HG03460 (cell line): ENCODE results near the gene ZNF470.

Source experiments
- ATAC-seq: cut with Tn5 transposase; IDR thresholded peaks from one replicate; pipeline ENCODE4 v1.9.1; 2021; ENCODE audit not compliant: unreplicated experiment

The ZNF470 gene

DNA sequence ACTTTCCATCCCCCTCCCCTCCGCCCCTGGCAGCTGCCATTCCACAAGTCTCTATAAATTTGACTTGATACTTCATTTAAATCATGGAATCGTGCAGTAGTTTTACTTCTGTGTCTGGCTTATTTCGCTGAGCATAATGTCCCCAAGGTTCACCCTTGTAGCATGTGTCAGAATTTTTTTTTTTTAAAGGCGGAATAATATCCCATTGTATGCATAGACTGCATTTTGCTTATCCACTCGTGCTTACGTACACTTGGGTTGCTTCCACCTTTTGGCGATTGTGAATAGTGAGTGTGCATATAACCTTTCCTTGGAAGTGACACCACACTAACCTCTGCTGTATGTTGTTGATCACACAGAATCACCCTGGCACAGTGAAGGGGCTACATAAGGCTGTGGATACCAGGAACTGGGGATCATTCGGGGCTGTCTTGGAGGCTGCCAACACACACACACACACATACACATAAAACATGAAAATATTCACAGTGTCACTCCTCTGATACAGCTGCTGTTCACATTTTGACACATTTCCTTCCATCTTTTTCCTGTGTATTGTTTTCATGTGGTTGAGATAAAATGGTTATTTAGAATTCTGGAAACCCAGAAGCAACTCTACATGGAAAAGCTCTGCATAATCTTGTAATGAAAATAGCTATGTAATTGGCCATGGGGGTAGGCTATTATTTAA lies 41.2 kb downstream of the ZNF470 start:
- ATAC-seq = no peak

DNA sequence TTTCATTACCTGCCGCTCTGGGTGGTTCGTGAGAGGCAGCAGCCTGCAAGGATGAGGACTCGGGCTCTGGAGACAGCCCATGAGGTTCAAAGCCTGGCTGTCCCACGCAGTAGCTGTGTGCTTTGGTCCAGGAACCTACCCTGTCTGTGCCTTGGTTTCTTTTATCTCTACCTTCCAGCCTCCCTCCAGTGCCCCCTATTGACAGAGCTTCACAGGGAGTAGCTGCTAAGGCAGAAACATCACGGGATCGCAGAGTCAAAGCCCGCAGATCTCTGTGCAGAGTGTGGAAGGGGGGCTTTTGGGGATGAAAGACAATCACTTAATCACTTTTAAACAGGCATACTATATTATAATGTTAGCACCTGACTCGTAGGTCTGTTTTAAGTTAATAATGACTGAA lies 44.0 kb downstream of the ZNF470 start:
- ATAC-seq = no peak

DNA sequence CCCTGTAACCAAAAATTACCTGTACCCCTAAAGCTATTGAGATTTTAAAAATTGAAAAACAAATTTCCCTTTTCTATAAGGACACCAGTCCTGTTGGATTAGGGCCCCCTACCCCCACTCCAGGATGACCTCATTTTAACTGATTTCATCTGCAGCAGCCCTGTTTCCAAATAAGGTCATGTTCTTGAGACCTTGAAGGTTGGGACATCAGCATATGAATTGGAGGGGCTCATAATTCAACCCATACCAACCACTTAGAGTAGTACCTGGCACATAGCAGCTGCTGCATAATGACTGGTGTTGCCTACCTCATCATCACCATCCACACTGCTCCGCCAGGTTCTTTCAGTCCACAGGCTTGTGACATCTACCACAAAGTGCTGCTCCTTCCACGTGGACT lies 45.5 kb downstream of the ZNF470 start:
- ATAC-seq = no peak

DNA sequence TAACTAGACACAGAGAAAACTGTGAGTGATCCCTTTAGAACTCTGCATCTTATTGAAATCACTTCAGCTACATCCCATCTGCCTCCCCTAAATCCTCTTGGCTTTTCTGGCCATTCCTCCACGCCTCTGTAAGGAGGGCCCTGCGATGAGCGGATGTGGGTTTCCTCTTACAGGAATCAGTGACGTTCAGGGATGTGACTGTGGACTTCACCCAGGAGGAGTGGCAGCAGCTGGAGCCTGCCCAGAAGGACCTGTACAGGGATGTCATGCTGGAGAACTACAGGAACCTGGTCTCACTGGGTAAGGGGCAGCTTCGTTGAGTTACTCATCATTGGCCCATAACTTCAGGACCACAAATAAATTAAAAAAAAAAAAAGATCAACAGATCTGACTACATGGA lies 46.4 kb downstream of the ZNF470 start:
- no peak for ATAC-seq

DNA sequence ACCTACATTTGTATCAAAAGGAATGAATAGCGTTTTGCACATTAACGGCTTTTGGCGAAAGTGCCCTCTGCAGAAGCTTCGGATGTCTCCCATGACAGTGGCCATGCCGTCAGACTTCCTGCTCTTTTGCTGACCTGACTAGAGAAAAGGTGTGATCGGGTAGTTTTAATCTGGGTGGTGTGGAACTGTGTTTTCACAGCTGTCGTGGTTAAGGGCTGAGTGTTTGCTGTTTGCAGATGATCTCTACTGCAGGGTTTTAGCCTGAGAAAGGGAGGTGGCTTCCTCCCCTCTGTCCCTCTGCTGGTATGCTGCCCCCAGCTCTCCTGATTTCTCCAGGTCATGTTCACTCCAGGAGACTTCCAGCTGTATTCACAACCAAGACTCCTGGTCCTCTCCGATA lies 50.3 kb downstream of the ZNF470 start:
- no peak for ATAC-seq

DNA sequence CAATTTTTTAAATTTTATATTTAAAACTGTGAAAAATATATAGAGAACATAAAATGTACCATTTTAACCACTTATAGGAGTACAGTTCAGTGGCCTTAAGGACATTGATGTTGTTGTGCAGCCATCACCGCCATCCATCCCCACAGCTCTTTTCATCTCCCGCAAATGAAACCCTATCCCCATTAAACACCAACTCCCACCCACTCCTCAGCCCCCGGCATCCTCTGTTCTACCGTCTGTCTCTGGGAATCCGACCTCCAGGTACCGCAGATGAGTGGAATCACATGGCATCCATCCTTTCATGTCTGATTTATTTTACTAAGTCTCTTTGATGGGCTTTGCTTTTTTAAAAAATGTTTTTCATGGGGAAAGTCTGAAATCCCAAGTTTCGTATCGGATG lies 51.9 kb downstream of the ZNF470 start:
- ATAC-seq = no peak

DNA sequence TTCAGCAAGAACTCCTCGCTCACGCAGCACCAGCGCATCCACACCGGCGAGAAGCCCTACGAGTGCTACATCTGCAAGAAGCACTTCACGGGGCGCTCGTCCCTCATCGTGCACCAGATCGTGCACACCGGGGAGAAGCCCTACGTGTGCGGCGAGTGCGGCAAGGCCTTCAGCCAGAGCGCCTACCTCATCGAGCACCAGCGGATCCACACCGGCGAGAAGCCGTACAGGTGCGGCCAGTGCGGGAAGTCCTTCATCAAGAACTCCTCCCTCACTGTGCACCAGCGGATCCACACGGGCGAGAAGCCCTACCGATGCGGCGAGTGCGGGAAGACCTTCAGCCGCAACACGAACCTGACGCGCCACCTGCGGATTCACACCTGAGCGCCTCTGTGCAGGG lies 55.1 kb downstream of the ZNF470 start:
- no peak for ATAC-seq

DNA sequence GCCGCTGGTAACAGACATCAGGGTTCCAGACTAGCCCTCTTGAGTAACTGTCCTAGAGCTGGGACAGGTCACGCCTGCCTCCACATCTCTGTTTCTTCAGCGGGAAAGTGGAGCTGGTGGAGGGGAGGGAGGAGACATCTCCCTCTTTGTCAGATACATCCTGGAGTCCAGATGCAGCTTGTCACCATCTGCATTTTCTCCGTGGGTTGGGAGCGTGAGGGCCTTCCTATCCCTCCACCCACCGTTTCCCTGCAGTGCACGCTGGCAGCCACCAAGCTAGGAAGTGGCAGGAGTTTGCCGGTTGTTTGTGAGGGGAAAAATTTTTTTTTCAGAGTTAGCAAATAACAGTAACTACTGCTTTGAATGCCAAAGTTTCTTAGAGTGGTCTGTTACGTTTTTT lies 55.7 kb downstream of the ZNF470 start:
- no peak for ATAC-seq

DNA sequence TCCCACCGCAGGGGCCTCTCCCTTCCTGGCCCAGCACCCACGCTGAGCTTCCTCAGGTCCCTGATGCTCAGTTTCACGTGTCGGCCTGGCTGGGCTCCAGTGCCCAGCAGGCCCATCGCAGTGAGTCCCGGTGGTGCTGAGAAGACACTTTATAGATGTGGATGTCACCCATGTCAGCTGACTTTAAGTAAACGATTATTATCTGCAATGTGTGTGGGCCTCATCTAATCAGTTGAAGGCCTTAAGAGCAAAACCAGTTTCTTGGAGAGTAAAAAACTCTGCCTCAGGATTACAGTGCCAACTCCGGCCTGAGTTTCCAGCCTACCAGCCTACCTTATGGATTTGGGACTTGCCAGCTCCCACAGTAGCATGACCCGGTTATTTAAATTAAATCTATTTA lies 58.4 kb downstream of the ZNF470 start:
- ATAC-seq = no peak

DNA sequence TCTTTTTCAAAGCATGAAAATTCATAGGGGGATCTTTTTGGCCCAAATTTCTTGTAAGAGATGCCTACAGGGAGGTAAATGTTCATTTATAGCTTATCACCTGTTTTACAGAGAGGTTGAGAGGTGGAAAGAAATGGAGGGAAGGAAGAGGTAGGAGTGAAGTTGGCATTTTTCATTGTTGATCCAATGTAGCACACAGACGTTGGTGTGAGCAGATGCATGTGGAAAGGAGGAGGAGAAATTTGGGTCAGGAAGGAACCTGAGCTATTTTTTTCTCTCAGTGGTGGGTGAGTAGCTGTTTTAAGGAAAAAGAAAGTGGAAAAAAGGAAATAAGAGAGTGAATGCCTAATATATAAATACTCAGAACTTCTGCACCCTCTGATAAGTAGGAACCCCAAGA lies 65.8 kb downstream of the ZNF470 start:
- no peak for ATAC-seq

DNA sequence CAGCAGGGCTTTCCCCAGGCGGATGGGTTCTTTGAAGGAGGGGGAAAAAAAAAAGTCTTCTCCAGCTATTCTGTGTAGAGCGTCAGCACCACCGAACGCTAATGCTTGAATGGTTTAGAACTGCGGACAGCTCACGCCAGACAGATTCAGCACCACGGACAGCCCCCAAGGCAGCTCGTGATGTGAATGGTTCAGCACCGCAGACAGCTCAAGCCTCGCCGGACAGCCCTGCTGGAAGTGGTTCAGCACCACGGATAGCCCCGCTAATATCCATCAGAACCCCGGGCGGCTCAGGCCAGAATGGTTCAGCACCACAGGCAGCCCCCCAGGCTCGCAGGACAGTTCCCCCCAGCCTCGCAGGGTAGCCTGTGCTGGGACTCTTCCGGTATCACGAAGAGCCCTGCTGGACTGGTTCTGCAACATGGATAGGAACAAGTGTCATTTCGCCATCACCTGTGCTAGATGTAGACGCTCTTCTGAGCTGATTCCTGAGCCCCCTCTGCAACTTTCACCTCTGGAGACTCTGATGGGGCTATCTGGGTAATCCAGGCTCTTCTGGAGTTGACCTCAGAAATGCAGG lies 70.8 kb downstream of the ZNF470 start:
- no peak for ATAC-seq
